SK-N-SH treated with all-trans-retinoic acid at 6 μM for 48 hours (cell line): Measurements from ENCODE around the gene CPLX1.
A peak's percentile ranks its signal among the peaks of the same experiment; 100 is the strongest.

Experiments
- ATAC-seq: fragments of 200-7000 bp; cut with Tn5 transposase; 3 replicates; pipeline ENCODE4 v1.9.1; 2020; ENCODE audit warnings: mild to moderate bottlenecking, moderate library complexity
- ARNTL ChIP-seq: fragments of 450-650 bp; formaldehyde crosslinking; IDR thresholded peaks from 2 replicates; pipeline ENCODE4 v1.5.0; 2020; ENCODE audit warnings: low read depth, mild to moderate bottlenecking, moderate library complexity, borderline replicate concordance
- CSRNP3 ChIP-seq: fragments of 250-450 bp; sonication (Bioruptor Pico); IDR thresholded peaks from 2 replicates; pipeline ENCODE4 v1.5.1; 2021; ENCODE audit warnings: mild to moderate bottlenecking, moderate library complexity
- ESRRG ChIP-seq: fragments of 250-450 bp; sonication (Bioruptor Pico); IDR thresholded peaks from 2 replicates; pipeline ENCODE4 v1.6.1; 2021; ENCODE audit warnings: mild to moderate bottlenecking
- GLIS3 ChIP-seq: fragments of 250-450 bp; sonication (Bioruptor Pico); IDR thresholded peaks from 2 replicates; pipeline ENCODE4 v1.5.0; 2020; ENCODE audit warnings: mild to moderate bottlenecking, moderate library complexity
- ISL1 ChIP-seq: fragments of 250-450 bp; sonication (Bioruptor Pico); IDR thresholded peaks from 2 replicates; pipeline ENCODE4 v2.1.2; 2022; ENCODE audit warnings: mild to moderate bottlenecking, moderate library complexity
- OSR1 ChIP-seq: fragments of 250-450 bp; sonication (Bioruptor Pico); IDR thresholded peaks from 2 replicates; pipeline ENCODE4 v1.8.0; 2022; ENCODE audit warnings: moderate library complexity, mild to moderate bottlenecking, inconsistent platforms
- PPARA ChIP-seq: fragments of 250-450 bp; sonication (Bioruptor Pico); IDR thresholded peaks from 2 replicates; pipeline ENCODE4 v1.5.0; 2020; ENCODE audit warnings: mild to moderate bottlenecking, borderline replicate concordance
- RARB ChIP-seq: fragments of 250-450 bp; sonication (Bioruptor Pico); IDR thresholded peaks from 2 replicates; pipeline ENCODE4 v1.8.0; 2021; ENCODE audit warnings: mild to moderate bottlenecking, moderate library complexity
- SNAI2 ChIP-seq: fragments of 250-450 bp; sonication (Bioruptor Pico); IDR thresholded peaks from 2 replicates; pipeline ENCODE4 v1.5.0; 2020; ENCODE audit warnings: mild to moderate bottlenecking, moderate library complexity
- TCF4 ChIP-seq: fragments of 250-450 bp; sonication (Bioruptor Pico); IDR thresholded peaks from 2 replicates; pipeline ENCODE4 v1.8.0; 2021; ENCODE audit warnings: mild to moderate bottlenecking, moderate library complexity, borderline replicate concordance
- TOX ChIP-seq: fragments of 250-450 bp; sonication (Bioruptor Pico); IDR thresholded peaks from 2 replicates; pipeline ENCODE4 v1.8.0; 2021; ENCODE audit warnings: mild to moderate bottlenecking, moderate library complexity, borderline replicate concordance
- TSHZ2 ChIP-seq: fragments of 250-450 bp; sonication (Bioruptor Pico); IDR thresholded peaks from 2 replicates; pipeline ENCODE4 v1.5.0; 2020; ENCODE audit warnings: mild to moderate bottlenecking, moderate library complexity
- ZC3H10 ChIP-seq: fragments of 250-450 bp; sonication (Bioruptor Pico); IDR thresholded peaks from 2 replicates; pipeline ENCODE4 v1.5.1; 2021; ENCODE audit warnings: mild to moderate bottlenecking, moderate library complexity
- ZFP3 ChIP-seq: fragments of 250-450 bp; sonication (Bioruptor Pico); IDR thresholded peaks from 2 replicates; pipeline ENCODE4 v1.5.0; 2020; ENCODE audit warnings: mild to moderate bottlenecking, moderate library complexity
- ZFP30 ChIP-seq: fragments of 450-650 bp; formaldehyde crosslinking; IDR thresholded peaks from 2 replicates; pipeline ENCODE4 v1.5.0; 2022; ENCODE audit warnings: mild to moderate bottlenecking, moderate library complexity
- ZNF565 ChIP-seq: fragments of 450-650 bp; formaldehyde crosslinking; conservative IDR thresholded peaks from 2 replicates; pipeline ENCODE4 v1.5.0; 2020; ENCODE audit warnings: low read depth, mild to moderate bottlenecking, moderate library complexity
- ZNF70 ChIP-seq: fragments of 450-650 bp; formaldehyde crosslinking; IDR thresholded peaks from 2 replicates; pipeline ENCODE4 v1.5.0; 2020; ENCODE audit warnings: mild to moderate bottlenecking, moderate library complexity
- ZNF8 ChIP-seq: fragments of 450-650 bp; formaldehyde crosslinking; IDR thresholded peaks from 2 replicates; pipeline ENCODE4 v1.5.0; 2020; ENCODE audit warnings: mild to moderate bottlenecking, moderate library complexity
- TF ChIP-seq, protein P1 (sequence below): fragments of 250-450 bp; sonication (Bioruptor Pico); IDR thresholded peaks from 2 replicates; pipeline ENCODE4 v1.8.0; 2021; ENCODE audit warnings: low read depth, mild to moderate bottlenecking, moderate library complexity, borderline replicate concordance
- TF ChIP-seq, protein P2 (sequence below): fragments of 250-450 bp; sonication (Bioruptor Pico); IDR thresholded peaks from 2 replicates; pipeline ENCODE4 v1.5.1; 2020; ENCODE audit warnings: low read depth, mild to moderate bottlenecking, moderate library complexity

The CPLX1 gene

DNA sequence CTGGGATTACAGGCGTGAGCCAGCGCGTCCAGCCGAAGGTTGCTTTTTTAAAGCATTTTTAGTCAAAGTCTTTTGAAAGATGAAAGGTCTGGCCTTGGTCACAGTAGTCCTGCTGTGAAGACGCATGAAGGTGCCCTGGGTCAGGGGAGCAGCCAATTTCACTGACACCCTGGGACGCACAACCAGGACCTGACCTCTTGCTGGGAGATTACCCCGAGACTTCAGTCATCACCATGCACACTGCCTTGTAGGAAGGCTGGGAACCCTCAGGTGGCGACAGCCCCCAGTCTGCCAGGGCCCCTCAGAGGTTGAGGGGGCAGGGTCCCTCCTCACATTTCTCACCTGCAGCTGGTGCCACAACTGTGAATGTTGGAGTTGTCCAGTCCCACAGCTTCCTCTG is 53.2 kb downstream of the CPLX1 start:
- ATAC-seq: peak; percentile 17
- TF ChIP-seq ESRRG (CRISPR knock-in tag): no peak
- TF ChIP-seq GLIS3: no peak
- TF ChIP-seq TCF4: no peak
- TF ChIP-seq ISL1 (CRISPR knock-in tag): no peak
- TF ChIP-seq ZFP3 (CRISPR knock-in tag): no peak
- no peak for TF ChIP-seq ARNTL
- TF ChIP-seq OSR1 (CRISPR knock-in tag): no peak
- TF ChIP-seq CSRNP3 (CRISPR knock-in tag): no peak
- TF ChIP-seq, protein P1, sequence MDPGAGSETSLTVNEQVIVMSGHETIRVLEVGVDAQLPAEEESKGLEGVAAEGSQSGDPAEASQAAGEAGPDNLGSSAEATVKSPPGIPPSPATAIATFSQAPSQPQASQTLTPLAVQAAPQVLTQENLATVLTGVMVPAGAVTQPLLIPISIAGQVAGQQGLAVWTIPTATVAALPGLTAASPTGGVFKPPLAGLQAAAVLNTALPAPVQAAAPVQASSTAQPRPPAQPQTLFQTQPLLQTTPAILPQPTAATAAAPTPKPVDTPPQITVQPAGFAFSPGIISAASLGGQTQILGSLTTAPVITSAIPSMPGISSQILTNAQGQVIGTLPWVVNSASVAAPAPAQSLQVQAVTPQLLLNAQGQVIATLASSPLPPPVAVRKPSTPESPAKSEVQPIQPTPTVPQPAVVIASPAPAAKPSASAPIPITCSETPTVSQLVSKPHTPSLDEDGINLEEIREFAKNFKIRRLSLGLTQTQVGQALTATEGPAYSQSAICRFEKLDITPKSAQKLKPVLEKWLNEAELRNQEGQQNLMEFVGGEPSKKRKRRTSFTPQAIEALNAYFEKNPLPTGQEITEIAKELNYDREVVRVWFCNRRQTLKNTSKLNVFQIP: no peak
- no peak for TF ChIP-seq ZNF565 (CRISPR knock-in tag)
- TF ChIP-seq ZNF8: no peak

DNA sequence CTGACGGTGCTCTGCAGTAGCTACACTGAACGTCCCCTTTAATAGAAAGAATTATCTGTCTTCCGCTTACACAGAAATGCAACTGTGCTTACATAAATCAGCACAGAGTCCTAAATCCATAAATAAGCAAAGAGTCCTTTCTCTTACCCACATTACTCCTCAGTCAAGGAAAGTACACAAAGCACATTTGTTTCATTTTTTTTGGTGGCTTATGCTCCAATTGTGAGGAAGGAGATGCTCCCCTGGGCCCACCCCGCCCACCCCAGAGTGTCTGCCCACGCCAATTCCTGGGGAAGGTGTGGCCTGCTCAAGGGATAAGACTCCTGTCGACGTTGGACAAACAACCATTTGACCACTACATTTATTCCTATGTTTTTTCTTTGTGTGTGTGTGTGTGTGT is 53.8 kb downstream of the CPLX1 start:
- peak; percentile 7; the same call in 1 of the 3 replicates for ATAC-seq
- no peak for TF ChIP-seq ZC3H10 (CRISPR knock-in tag)
- no peak for TF ChIP-seq TSHZ2 (CRISPR knock-in tag)
- TF ChIP-seq GLIS3: no peak
- no peak for TF ChIP-seq ZFP3 (CRISPR knock-in tag)
- TF ChIP-seq PPARA (CRISPR knock-in tag): no peak
- TF ChIP-seq ZNF70: no peak
- no peak for TF ChIP-seq SNAI2 (CRISPR knock-in tag)
- no peak for TF ChIP-seq ZFP30 (CRISPR knock-in tag)
- TF ChIP-seq CSRNP3 (CRISPR knock-in tag): no peak
- TF ChIP-seq, protein P2, sequence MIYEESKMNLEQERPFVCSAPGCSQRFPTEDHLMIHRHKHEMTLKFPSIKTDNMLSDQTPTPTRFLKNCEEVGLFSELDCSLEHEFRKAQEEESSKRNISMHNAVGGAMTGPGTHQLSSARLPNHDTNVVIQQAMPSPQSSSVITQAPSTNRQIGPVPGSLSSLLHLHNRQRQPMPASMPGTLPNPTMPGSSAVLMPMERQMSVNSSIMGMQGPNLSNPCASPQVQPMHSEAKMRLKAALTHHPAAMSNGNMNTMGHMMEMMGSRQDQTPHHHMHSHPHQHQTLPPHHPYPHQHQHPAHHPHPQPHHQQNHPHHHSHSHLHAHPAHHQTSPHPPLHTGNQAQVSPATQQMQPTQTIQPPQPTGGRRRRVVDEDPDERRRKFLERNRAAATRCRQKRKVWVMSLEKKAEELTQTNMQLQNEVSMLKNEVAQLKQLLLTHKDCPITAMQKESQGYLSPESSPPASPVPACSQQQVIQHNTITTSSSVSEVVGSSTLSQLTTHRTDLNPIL (CRISPR knock-in tag): no peak
- TF ChIP-seq ISL1 (CRISPR knock-in tag): no peak
- no peak for TF ChIP-seq OSR1 (CRISPR knock-in tag)
- TF ChIP-seq TOX: no peak
- no peak for TF ChIP-seq ZNF565 (CRISPR knock-in tag)
- TF ChIP-seq TCF4: no peak
- TF ChIP-seq RARB (CRISPR knock-in tag): no peak

DNA sequence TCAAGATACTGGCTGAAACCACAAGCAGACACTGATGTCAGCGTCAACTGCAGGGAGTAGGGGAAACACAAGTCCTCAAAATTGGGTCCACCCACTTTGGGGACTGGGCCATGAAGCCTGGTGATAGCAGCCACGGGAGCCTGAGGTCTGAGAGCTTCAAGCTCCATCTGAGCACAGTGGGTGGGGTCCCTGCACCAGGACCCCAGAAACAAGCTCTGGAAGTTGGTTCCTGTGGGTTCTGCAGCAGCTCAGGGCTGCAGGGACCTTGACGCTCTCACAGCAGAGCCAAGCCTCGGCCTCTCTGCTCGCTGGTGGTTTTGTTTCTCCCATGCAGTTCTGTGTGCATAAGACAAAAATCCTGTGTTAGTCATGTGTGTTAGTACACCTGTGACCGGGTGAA is 54.5 kb downstream of the CPLX1 start:
- ATAC-seq: peak; percentile 6; the same call in 1 of the 3 replicates
- TF ChIP-seq ZFP30 (CRISPR knock-in tag): no peak
- TF ChIP-seq, protein P1: no peak
- no peak for TF ChIP-seq ZC3H10 (CRISPR knock-in tag)
- TF ChIP-seq ESRRG (CRISPR knock-in tag): no peak
